Fibroblast of lung (primary cell): ENCODE measurements around the gene HPN. TPM values are rescaled to one million over a fixed set of nuclear protein-coding genes. Genes with fewer than 3 reads are reported as not detected.
A peak's percentile ranks its signal among the peaks of the same experiment; 100 is the strongest.

Experiments used
- DNase-seq, 2 donors: peaks; one replicate each; pipeline versions ENCODE4 v3.0.0 to v3.0.0-alpha.2; 2010; ENCODE audit warnings: low read depth in 2 of 2
- H2AFZ ChIP-seq: 2 replicates; pipeline ENCODE4 v1.5.1; 2012; ENCODE audit warnings: low read length, control low read depth, inconsistent platforms
- H3K27ac ChIP-seq: 2 replicates; pipeline ENCODE4 v1.5.1; 2011; ENCODE audit warnings: low read length, control low read depth; ENCODE audit not compliant: insufficient read depth
- H3K27me3 ChIP-seq: 2 replicates; pipeline ENCODE4 v1.5.1; 2011; ENCODE audit warnings: mild to moderate bottlenecking, low read length; ENCODE audit not compliant: control insufficient read depth, insufficient read depth
- H3K36me3 ChIP-seq: 2 replicates; pipeline ENCODE4 v1.5.1; 2011; ENCODE audit warnings: low read length; ENCODE audit not compliant: control insufficient read depth, insufficient read depth
- H3K4me1 ChIP-seq: 2 replicates; pipeline ENCODE4 v1.5.1; 2011; ENCODE audit warnings: low read length; ENCODE audit not compliant: control insufficient read depth, insufficient read depth; ENCODE audit errors: extremely low read depth
- H3K4me2 ChIP-seq: 2 replicates; pipeline ENCODE4 v1.5.1; 2011; ENCODE audit warnings: low read length, control low read depth; ENCODE audit not compliant: insufficient read depth; ENCODE audit errors: extremely low read depth
- H3K4me3 ChIP-seq, 4 experiments: fragments of 200-600 bp in 1 of 4; sonication (generic) in 1 of 4; replicated peaks in 1 of 4; 2 replicates each; pipeline ENCODE4 v1.5.1; 2011 to 2016; ENCODE audit warnings: low read length in 4 of 4, low read depth in 3 of 4, mild to moderate bottlenecking in 3 of 4, control low read depth in 2 of 4, inconsistent platforms in 1 of 4, mixed read lengths in 1 of 4; ENCODE audit not compliant: insufficient read depth in 1 of 4; ENCODE audit errors: control extremely low read depth in 1 of 4
- H3K79me2 ChIP-seq: 2 replicates; pipeline ENCODE4 v1.5.1; 2012; ENCODE audit warnings: mild to moderate bottlenecking, low read length, inconsistent platforms; ENCODE audit not compliant: control insufficient read depth, insufficient read depth
- H3K9ac ChIP-seq: 2 replicates; pipeline ENCODE4 v1.5.1; 2011; ENCODE audit warnings: mild to moderate bottlenecking, low read length, control low read depth; ENCODE audit not compliant: insufficient read depth
- H3K9me3 ChIP-seq: 2 replicates; pipeline ENCODE4 v1.5.1; 2012; ENCODE audit warnings: low read depth, low read length; ENCODE audit not compliant: control insufficient read depth, insufficient read depth
- H4K20me1 ChIP-seq: 2 replicates; pipeline ENCODE4 v1.5.1; 2011; ENCODE audit warnings: low read length; ENCODE audit not compliant: control insufficient read depth, insufficient read depth; ENCODE audit errors: extremely low read depth
- EZH2 ChIP-seq: IDR thresholded peaks from 2 replicates; pipeline ENCODE4 v1.5.1; 2012; ENCODE audit warnings: low read length, control low read depth, mild to moderate bottlenecking; ENCODE audit errors: missing control alignments
- polyA plus RNA-seq, 2 donors: library from polyadenylated mRNA; depleted of rRNA in 1 of 2; stranded (reverse) in 1 of 2; unstranded in 1 of 2; fragments of >200 nt; gene quantifications; 2 replicates each; pipeline ENCODE4 v1.2.1, GENCODE V29; 2011 to 2012; ENCODE audit warnings: missing spikeins in 1 of 2
- total RNA-seq: library from RNA; depleted of rRNA; stranded (reverse); fragments of >200 nt; gene quantifications from 2 replicates; pipeline ENCODE4 v1.2.1, GENCODE V29; 2014
- TF ChIP-seq, protein P1 (sequence below), 2 donors: IDR thresholded peaks in 1 of 2; conservative IDR thresholded peaks in 1 of 2; 1 replicate in 1 of 2; 2 replicates in 1 of 2; pipeline ENCODE4 v1.5.1; 2011 to 2012; ENCODE audit warnings: low read length in 2 of 2, control low read depth in 1 of 2, inconsistent platforms in 1 of 2, low read depth in 1 of 2, mild to moderate bottlenecking in 1 of 2

HPN gene
- total and polyA plus RNA-seq, 2 donors (not counting 1 experiment from before 2014, with no cell fraction given), result 0.33 TPM; not detected in 1

DNA sequence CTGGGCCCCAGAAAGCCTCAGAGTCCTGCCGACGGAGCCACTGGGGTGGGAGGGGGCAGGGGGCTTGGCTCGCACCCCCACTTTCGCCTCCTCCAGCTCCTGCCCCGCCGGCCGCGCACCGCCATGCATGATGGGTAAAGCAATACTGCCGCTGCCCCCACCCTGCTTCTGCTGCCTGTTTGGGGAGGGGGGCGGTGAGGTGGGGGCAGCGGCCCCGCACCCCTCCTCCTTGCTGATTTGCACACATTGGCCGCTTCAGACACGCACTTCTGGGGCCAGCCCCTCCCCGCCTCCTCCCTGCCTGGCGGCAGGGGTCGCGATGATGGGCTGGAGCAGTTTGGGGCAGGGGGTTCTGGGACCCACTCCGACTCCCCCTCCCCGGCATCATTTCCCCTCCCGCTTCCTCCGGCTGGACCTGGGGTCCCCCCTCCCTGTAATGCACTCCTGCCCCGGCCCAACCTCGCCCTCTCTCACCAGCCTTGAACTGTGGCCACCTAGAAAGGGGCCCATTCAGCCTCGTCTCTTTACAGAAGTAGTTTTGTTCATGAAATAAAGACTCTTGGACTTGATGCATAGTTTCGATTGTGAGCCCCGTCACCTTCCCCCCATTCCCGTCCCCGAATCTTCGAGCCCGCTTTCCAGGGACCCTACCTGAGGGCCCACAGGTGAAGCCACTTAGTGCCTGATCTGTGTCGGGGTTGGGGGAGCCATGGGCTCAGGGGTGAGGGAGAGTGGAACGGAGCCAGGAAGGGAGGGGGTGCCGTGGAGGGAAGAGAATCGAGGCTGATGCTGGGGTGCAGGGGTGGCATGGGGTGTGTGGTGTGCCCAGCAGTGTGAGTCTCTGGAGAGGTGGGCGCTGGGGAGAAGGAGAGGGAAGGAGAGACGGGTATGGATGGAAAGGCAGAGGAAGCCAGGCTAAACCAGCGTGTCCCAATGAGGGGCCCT lies 1.4 kb upstream of the HPN start:
- Histone ChIP-seq H3K4me3 (no peak overlapping the region), H4K20me1 (no peaks in the 10 kb centered on the region), H3K4me2 (no peak overlapping the region), H3K4me1 (peaks cover 6% of the 10 kb centered on the region), H3K36me3 (no peaks in the 10 kb centered on the region), H2AFZ (peak overlapping the region; percentile 2), H3K27me3 (no peaks in the 10 kb centered on the region), H3K9me3 (no peaks in the 10 kb centered on the region), H3K9ac (no peak overlapping the region), H3K27ac (no peak overlapping the region), H3K79me2 (no peaks in the 10 kb centered on the region)
- no peak for TF ChIP-seq EZH2
- TF ChIP-seq, protein P1, sequence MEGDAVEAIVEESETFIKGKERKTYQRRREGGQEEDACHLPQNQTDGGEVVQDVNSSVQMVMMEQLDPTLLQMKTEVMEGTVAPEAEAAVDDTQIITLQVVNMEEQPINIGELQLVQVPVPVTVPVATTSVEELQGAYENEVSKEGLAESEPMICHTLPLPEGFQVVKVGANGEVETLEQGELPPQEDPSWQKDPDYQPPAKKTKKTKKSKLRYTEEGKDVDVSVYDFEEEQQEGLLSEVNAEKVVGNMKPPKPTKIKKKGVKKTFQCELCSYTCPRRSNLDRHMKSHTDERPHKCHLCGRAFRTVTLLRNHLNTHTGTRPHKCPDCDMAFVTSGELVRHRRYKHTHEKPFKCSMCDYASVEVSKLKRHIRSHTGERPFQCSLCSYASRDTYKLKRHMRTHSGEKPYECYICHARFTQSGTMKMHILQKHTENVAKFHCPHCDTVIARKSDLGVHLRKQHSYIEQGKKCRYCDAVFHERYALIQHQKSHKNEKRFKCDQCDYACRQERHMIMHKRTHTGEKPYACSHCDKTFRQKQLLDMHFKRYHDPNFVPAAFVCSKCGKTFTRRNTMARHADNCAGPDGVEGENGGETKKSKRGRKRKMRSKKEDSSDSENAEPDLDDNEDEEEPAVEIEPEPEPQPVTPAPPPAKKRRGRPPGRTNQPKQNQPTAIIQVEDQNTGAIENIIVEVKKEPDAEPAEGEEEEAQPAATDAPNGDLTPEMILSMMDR (conservative IDR thresholded peaks at IDR 0.05 in 1 of 2, IDR thresholded peaks at IDR 0.05 in 1 of 2; ENCODE audit: low read depth in 1 of 2, low read length in 2 of 2), result no peak
- DNase-seq, result no peak

GRCh38 chr19:35040826-35041547 lies 534 bp upstream of the HPN start:
- H3K36me3 ChIP-seq, result no peaks in the 10 kb centered on the region
- no peaks in the 10 kb centered on the region for H4K20me1 ChIP-seq
- no peak overlapping the region for H3K4me3 ChIP-seq
- peaks cover 6% of the 10 kb centered on the region for H3K4me1 ChIP-seq
- DNase-seq, result peak in 1 of 2 donors; percentile 53
- peak overlapping the region; percentile 2 for H2AFZ ChIP-seq
- no peaks in the 10 kb centered on the region for H3K79me2 ChIP-seq
- TF ChIP-seq, protein P1 (conservative IDR thresholded peaks at IDR 0.05 in 1 of 2, IDR thresholded peaks at IDR 0.05 in 1 of 2; ENCODE audit: low read depth in 1 of 2, low read length in 2 of 2), result no peak
- no peak for TF ChIP-seq EZH2
- no peak overlapping the region for H3K9ac ChIP-seq
- H3K9me3 ChIP-seq, result no peaks in the 10 kb centered on the region
- H3K27me3 ChIP-seq, result no peaks in the 10 kb centered on the region
- H3K27ac ChIP-seq, result no peak overlapping the region
- H3K4me2 ChIP-seq, result peak overlapping the region; percentile 40

DNA sequence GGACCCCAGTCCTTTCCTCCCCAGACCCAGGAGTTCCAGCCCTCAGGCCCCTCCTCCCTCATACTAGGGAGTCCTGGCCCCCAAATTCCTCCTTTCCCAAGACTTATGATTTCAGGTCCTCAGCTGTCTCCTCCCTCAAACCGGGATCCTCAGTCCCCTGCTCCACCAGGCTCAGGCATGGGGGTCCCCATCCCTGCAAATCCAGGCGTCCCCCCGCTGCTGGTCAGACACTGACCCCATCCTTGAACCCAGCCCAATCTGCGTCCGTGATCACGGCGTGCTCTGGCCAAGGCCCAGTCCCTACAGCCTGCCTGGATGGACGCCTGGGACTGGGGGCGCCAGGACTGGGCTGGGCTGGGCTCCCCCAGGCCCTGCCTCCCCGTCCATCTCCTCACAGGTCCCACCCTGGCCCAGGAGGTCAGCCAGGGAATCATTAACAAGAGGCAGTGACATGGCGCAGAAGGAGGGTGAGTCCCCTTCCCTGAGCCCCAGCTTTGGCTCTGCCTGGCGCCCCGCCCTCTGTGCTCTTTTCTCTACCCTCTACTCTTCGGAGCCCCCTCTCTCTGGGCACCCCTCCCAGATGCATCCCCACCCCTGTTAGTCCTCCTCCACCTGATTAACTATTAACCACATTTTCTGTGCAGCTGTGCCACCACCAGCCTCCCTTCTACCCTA lies 672 bp downstream of the HPN start:
- Histone ChIP-seq H3K27ac (no peak overlapping the region), H3K9me3 (no peaks in the 10 kb centered on the region), H3K79me2 (no peaks in the 10 kb centered on the region), H3K4me1 (peaks cover 6% of the 10 kb centered on the region), H3K36me3 (no peaks in the 10 kb centered on the region), H3K4me2 (no peak overlapping the region), H3K9ac (no peak overlapping the region), H3K27me3 (no peaks in the 10 kb centered on the region), H4K20me1 (no peaks in the 10 kb centered on the region), H3K4me3 (no peak overlapping the region), H2AFZ (no peak overlapping the region)
- no peak for DNase-seq
- TF ChIP-seq EZH2, result no peak
- TF ChIP-seq, protein P1 (conservative IDR thresholded peaks at IDR 0.05 in 1 of 2, IDR thresholded peaks at IDR 0.05 in 1 of 2; ENCODE audit: low read depth in 1 of 2, low read length in 2 of 2), result no peak
